CD14-positive monocyte (primary cell): ENCODE data around the gene IL36G. TPM values are rescaled to one million over a fixed set of nuclear protein-coding genes. Genes with fewer than 3 reads are reported as not detected.

Source experiments
- DNase-seq, 3 donors: peaks; one replicate each; pipeline ENCODE4 v3.0.0-alpha.2; 2011 to 2022
- H2AFZ ChIP-seq: 2 replicates; pipeline ENCODE4 v1.6.0; 2012; ENCODE audit warnings: mild to moderate bottlenecking, low read depth, low read length, inconsistent platforms; ENCODE audit not compliant: insufficient read depth, poor library complexity, severe bottlenecking
- H3K27ac ChIP-seq, 2 donors: 1 replicate in 1 of 2; 2 replicates in 1 of 2; pipeline ENCODE4 v1.5.1; 2012 to 2013; ENCODE audit warnings: low read length in 2 of 2, control low read depth in 1 of 2, inconsistent platforms in 1 of 2, low read depth in 1 of 2, mild to moderate bottlenecking in 1 of 2
- H3K27me3 ChIP-seq, 2 donors: one replicate each; pipeline versions ENCODE4 v1.6.0 to v1.6.1; 2011 to 2013; ENCODE audit warnings: low read length in 2 of 2; ENCODE audit not compliant: control insufficient read depth in 2 of 2, insufficient read depth in 2 of 2
- H3K36me3 ChIP-seq, 2 donors: replicated peaks in 1 of 2; 1 replicate in 1 of 2; 2 replicates in 1 of 2; pipeline versions ENCODE4 v1.5.1 to v1.6.1; 2012 to 2013; ENCODE audit warnings: low read length in 2 of 2, control low read depth in 1 of 2, inconsistent platforms in 1 of 2, mild to moderate bottlenecking in 1 of 2; ENCODE audit not compliant: insufficient read depth in 2 of 2, control insufficient read depth in 1 of 2
- H3K4me1 ChIP-seq, 2 donors: 1 replicate in 1 of 2; 2 replicates in 1 of 2; pipeline versions ENCODE4 v1.5.1 to v1.6.1; 2012 to 2013; ENCODE audit warnings: low read length in 2 of 2, control low read depth in 1 of 2, inconsistent platforms in 1 of 2, mild to moderate bottlenecking in 1 of 2, moderate library complexity in 1 of 2; ENCODE audit not compliant: insufficient read depth in 2 of 2, control insufficient read depth in 1 of 2
- H3K4me2 ChIP-seq: replicated peaks from 2 replicates; pipeline ENCODE3; 2012; ENCODE audit warnings: low read length, moderate library complexity, mild to moderate bottlenecking; ENCODE audit not compliant: poor library complexity, severe bottlenecking; ENCODE audit errors: extremely low read depth
- H3K4me3 ChIP-seq, 3 experiments: fragments of 200-600 bp in 1 of 3; sonication (generic) in 1 of 3; replicated peaks in 1 of 3; 1 replicate in 2 of 3; 2 replicates in 1 of 3; pipeline ENCODE4 v1.5.1; 2011 to 2013; ENCODE audit warnings: low read length in 3 of 3, mild to moderate bottlenecking in 3 of 3, control low read depth in 2 of 3, low read depth in 2 of 3, inconsistent platforms in 1 of 3, moderate library complexity in 1 of 3
- H3K79me2 ChIP-seq: 2 replicates; pipeline ENCODE4 v1.6.0; 2012; ENCODE audit warnings: mild to moderate bottlenecking, control low read depth, inconsistent platforms, low read length, moderate library complexity; ENCODE audit not compliant: insufficient read depth
- H3K9ac ChIP-seq: 2 replicates; pipeline ENCODE4 v1.6.0; 2017; ENCODE audit warnings: low read length, mild to moderate bottlenecking; ENCODE audit not compliant: insufficient read depth, poor library complexity, severe bottlenecking
- H3K9me3 ChIP-seq, 2 donors: replicated peaks in 1 of 2; 1 replicate in 1 of 2; 2 replicates in 1 of 2; pipeline versions ENCODE4 v1.5.1 to v1.6.1; 2012 to 2013; ENCODE audit warnings: low read length in 2 of 2, control low read depth in 1 of 2; ENCODE audit not compliant: control insufficient read depth in 1 of 2, insufficient read depth in 1 of 2
- H4K20me1 ChIP-seq: 2 replicates; pipeline ENCODE4 v1.6.0; 2012; ENCODE audit warnings: mild to moderate bottlenecking, low read length, control low read depth, moderate library complexity; ENCODE audit not compliant: insufficient read depth
- H3K27ac Mint-ChIP-seq, 7 donors: one replicate each; pipeline ENCODE4 v1.8.0; 2020; ENCODE audit warnings: mild to moderate bottlenecking in 7 of 7, mixed read lengths in 7 of 7, moderate library complexity in 6 of 7, inconsistent platforms in 2 of 7
- H3K27me3 Mint-ChIP-seq, 3 donors: one replicate each; pipeline ENCODE4 v1.8.0; 2021 to 2022; ENCODE audit warnings: low read depth in 3 of 3, mild to moderate bottlenecking in 3 of 3, mixed read lengths in 3 of 3, moderate library complexity in 3 of 3, inconsistent platforms in 1 of 3
- H3K36me3 Mint-ChIP-seq, 2 donors: one replicate each; pipeline ENCODE4 v1.8.0; 2020; ENCODE audit warnings: mixed read lengths in 2 of 2, inconsistent platforms in 1 of 2, mild to moderate bottlenecking in 1 of 2
- H3K4me1 Mint-ChIP-seq: one replicate; pipeline ENCODE4 v1.8.0; 2020; ENCODE audit warnings: mild to moderate bottlenecking, mixed read lengths
- H3K4me3 Mint-ChIP-seq, 2 donors: one replicate each; pipeline ENCODE4 v1.8.0; 2020; ENCODE audit warnings: mild to moderate bottlenecking in 2 of 2, mixed read lengths in 2 of 2, moderate library complexity in 1 of 2
- H3K9me3 Mint-ChIP-seq, 7 donors: one replicate each; pipeline ENCODE4 v1.8.0; 2020 to 2022; ENCODE audit warnings: mixed read lengths in 7 of 7, mild to moderate bottlenecking in 6 of 7, moderate library complexity in 6 of 7, inconsistent platforms in 2 of 7
- WGBS: methylation state at CpG from one replicate; pipeline ENCODE4 v1.1.5; 2013; ENCODE audit warnings: missing lambda C conversion rate; ENCODE audit not compliant: insufficient coverage; 5-methylcytosine and 5-hydroxymethylcytosine counted together
- intact Hi-C, 2 donors: fragments of 100-400 bp; cut with micrococcal nuclease; formaldehyde crosslinking; loops; one replicate each; pipeline versions ENCODE4 v1.15.0 to v1.15.1; 2023
- polyA plus RNA-seq, 3 donors: library from polyadenylated mRNA; depleted of rRNA in 1 of 3; unstranded in 2 of 3; stranded (reverse) in 1 of 3; fragments of 300-500 nt in 2 of 3; fragments of >200 nt in 1 of 3; fragmentation: Illumina TruSeq in 2 of 3; gene quantifications; 1 replicate in 2 of 3; 2 replicates in 1 of 3; pipeline ENCODE4 v1.2.3, GENCODE V29; 2012 to 2021
- TF ChIP-seq, protein P1 (sequence below): fragments of 200-600 bp; IDR thresholded peaks from one replicate; pipeline ENCODE4 v1.8.0; 2022; ENCODE audit warnings: antibody characterized with exemption, mild to moderate bottlenecking

The IL36G gene
- polyA plus RNA-seq, 3 donors: not detected

DNA sequence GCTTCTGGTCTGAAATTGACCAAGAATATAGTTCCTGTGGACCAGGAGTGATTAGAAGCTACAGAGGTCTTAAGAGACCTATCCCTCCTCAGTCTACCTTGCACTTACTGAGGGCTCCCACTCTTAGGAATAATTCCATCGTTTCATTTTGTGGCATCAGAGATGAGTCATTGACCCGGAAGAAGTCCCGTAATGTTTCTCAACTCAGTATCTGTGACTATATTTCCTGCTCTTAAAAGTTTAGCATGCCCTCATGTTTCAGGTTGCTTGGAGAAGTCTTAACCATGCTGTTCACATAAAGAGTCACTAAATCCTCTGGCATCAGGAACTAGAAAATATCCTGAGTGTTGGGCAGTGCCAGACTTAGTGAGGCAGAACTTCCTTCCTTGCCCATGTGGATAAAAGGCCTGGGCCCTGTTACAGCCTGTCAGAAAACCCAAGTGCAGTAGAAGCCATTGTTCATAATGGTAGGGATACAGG, 27.3 kb downstream of the IL36G start, which contains the start of gene IL36A:
TSS of gene IL36A (plus strand) at position 430 of the 480 bp plus-strand sequence. CDS start 413 bp downstream, outside the sequence.
- H3K9ac ChIP-seq: no peak within 1 kb of the TSS
- intact Hi-C loops: no loop called here
- H3K36me3 Mint-ChIP-seq: no peaks in the 10 kb centered on the region
- peaks cover 10 to 30% (median 20%) of the 10 kb centered on the region in 7 donors for H3K9me3 Mint-ChIP-seq
- H4K20me1 ChIP-seq: no peaks in the 10 kb centered on the region
- H3K4me3 ChIP-seq: no peak within 1 kb of the TSS
- 53% methylated on average over 2 of the region's 3 CpGs for WGBS
- peak within 1 kb of the TSS in 1 of 7 donors; percentile 17 for H3K27ac Mint-ChIP-seq
- no peak for DNase-seq
- no peaks in the 10 kb centered on the region for H3K27me3 ChIP-seq
- H3K79me2 ChIP-seq: no peaks in the 10 kb centered on the region
- H3K36me3 ChIP-seq: no peaks in the 10 kb centered on the region
- H2AFZ ChIP-seq: no peak within 1 kb of the TSS
- H3K4me1 Mint-ChIP-seq: no peaks in the 10 kb centered on the region
- H3K9me3 ChIP-seq: peaks cover 3 to 17% of the 10 kb centered on the region in 2 donors
- H3K4me3 Mint-ChIP-seq: no peak within 1 kb of the TSS
- no peak within 1 kb of the TSS for H3K4me2 ChIP-seq
- no peak within 1 kb of the TSS for H3K27ac ChIP-seq
- peaks cover 1 to 8% (median 7%) of the 10 kb centered on the region in 3 donors for H3K27me3 Mint-ChIP-seq
- no peaks in the 10 kb centered on the region for H3K4me1 ChIP-seq
- TF ChIP-seq, protein P1, sequence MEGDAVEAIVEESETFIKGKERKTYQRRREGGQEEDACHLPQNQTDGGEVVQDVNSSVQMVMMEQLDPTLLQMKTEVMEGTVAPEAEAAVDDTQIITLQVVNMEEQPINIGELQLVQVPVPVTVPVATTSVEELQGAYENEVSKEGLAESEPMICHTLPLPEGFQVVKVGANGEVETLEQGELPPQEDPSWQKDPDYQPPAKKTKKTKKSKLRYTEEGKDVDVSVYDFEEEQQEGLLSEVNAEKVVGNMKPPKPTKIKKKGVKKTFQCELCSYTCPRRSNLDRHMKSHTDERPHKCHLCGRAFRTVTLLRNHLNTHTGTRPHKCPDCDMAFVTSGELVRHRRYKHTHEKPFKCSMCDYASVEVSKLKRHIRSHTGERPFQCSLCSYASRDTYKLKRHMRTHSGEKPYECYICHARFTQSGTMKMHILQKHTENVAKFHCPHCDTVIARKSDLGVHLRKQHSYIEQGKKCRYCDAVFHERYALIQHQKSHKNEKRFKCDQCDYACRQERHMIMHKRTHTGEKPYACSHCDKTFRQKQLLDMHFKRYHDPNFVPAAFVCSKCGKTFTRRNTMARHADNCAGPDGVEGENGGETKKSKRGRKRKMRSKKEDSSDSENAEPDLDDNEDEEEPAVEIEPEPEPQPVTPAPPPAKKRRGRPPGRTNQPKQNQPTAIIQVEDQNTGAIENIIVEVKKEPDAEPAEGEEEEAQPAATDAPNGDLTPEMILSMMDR: no peak

GRCh38 chr2:113007250-113007649, 29.4 kb downstream of the IL36G start:
- TF ChIP-seq, protein P1: no peak
- WGBS: no CpG with 5 or more reads among the region's 1 CpG
- Histone ChIP-seq H3K36me3 (no peaks in the 10 kb centered on the region), H3K9ac (no peak overlapping the region), H3K4me1 (no peaks in the 10 kb centered on the region), H3K27me3 (no peaks in the 10 kb centered on the region), H3K9me3 (no peaks in the 10 kb centered on the region), H3K79me2 (no peaks in the 10 kb centered on the region), H2AFZ (no peak overlapping the region), H3K4me3 (no peak overlapping the region), H4K20me1 (no peaks in the 10 kb centered on the region), H3K27ac (no peak overlapping the region), H3K4me2 (no peak overlapping the region)
- no peak for DNase-seq
- no peak overlapping the region for H3K4me3 Mint-ChIP-seq
- H3K9me3 Mint-ChIP-seq: peaks cover 0 to 10% (median 5%) of the 10 kb centered on the region in 7 donors
- H3K27me3 Mint-ChIP-seq: peaks cover 0 to 5% (median 1%) of the 10 kb centered on the region in 3 donors
- H3K27ac Mint-ChIP-seq: no peak overlapping the region
- H3K4me1 Mint-ChIP-seq: no peaks in the 10 kb centered on the region
- no peaks in the 10 kb centered on the region for H3K36me3 Mint-ChIP-seq
- intact Hi-C loops: no loop called here
